Heart left ventricle (tissue), 13 donors: ENCODE data around the gene GHR.

Source experiments
- CTCF ChIP-seq, 12 donors: fragments of 200-600 bp; sonication (generic) in 4 of 12; IDR thresholded peaks; one replicate each; pipeline versions ENCODE4 v1.5.0 to v1.8.0; 2018 to 2022; ENCODE audit warnings: antibody characterized with exemption in 12 of 12, mild to moderate bottlenecking in 5 of 12
- POLR2A ChIP-seq, 2 donors: fragments of 450-650 bp; IDR thresholded peaks; one replicate each; pipeline ENCODE4 v1.6.1; 2017; ENCODE audit warnings: antibody characterized with exemption in 2 of 2, mild to moderate bottlenecking in 2 of 2, moderate library complexity in 2 of 2
- donor health status: ischemic (EF 13 %, LVEDD 7.1; RV severe dilation, severe dysfunction).
- donor health status: DM: no; HTN: yes; CAD: no.
- donor health status: DM: no; HTN: no; CAD: no.
- donor health status: ischemic (EF 25% LVEDD 6.9; RV normal size, moderate dysfunction).
- donor health status: ischemic (EF 25% LVEDD 5.7; RV mildly dilated, moderate dysfunction).
- donor health status: ischemic (EF 35%, LVEDD 5.7; RV mildly dilated, moderate dysfunction).
- donor health status: nonischemic (EF 11% LVEDD 7.7; RV severe dilation, severe dysfunction).
- donor health status: DM: yes; HTN: yes; CAD: no.
- donor health status: PGD.
- donor health status: ischemic (EF 29% LVEDD 5.4; RV normal size, mild dysfunction).
- donor health status: nonischemic (EF 23%, LVEDD 6.1; RV moderate dilation, normal function).

- TF ChIP-seq CTCF (IDR thresholded peaks at IDR 0.05) (no peak), POLR2A (IDR thresholded peaks at IDR 0.05) (no peak)
These were observed 120.5 kb downstream of the GHR start for GRCh38 chr5:42543774-42544173.
